Coronary artery (tissue), 2 donors: Measurements from ENCODE around the gene TFAP2B.

ENCODE experiments used
- DNase-seq: peaks from one replicate; pipeline ENCODE4 v3.0.0-alpha.2; 2017; ENCODE audit warnings: low spot score
- H3K27ac ChIP-seq, 2 donors: fragments of 200-600 bp; sonication (generic); one replicate each; pipeline ENCODE4 v1.5.1; 2016 to 2019
- H3K4me3 ChIP-seq: fragments of 200-600 bp; sonication (generic); 2 replicates; pipeline ENCODE4 v1.5.1; 2016; ENCODE audit warnings: mild to moderate bottlenecking, moderate library complexity
- TF ChIP-seq, protein P1 (sequence below): fragments of 200-600 bp; sonication (generic); IDR thresholded peaks from one replicate; pipeline ENCODE4 v1.5.1; 2019; ENCODE audit warnings: antibody characterized with exemption

The TFAP2B gene

DNA sequence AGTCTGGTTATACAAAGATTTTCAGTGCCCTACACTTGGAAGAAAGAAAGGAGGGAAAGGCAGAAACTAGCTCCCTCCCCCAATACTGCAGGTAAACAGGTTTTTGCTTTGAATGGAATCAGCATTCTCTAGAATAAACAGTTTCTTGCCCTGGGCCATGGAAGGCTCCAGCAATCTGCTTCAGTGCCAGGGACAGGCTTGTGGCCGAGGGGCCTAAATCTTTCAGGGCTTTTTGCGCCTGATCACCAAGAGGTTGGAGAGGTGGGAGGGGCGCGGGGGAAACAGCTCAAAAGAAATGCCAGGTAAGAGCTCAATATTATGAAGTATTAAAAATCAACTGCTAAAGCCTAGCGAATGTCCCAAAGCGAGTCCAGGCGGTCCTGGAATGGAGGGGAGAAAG is 23.8 kb downstream of the TFAP2B start:
- TF ChIP-seq, protein P1, sequence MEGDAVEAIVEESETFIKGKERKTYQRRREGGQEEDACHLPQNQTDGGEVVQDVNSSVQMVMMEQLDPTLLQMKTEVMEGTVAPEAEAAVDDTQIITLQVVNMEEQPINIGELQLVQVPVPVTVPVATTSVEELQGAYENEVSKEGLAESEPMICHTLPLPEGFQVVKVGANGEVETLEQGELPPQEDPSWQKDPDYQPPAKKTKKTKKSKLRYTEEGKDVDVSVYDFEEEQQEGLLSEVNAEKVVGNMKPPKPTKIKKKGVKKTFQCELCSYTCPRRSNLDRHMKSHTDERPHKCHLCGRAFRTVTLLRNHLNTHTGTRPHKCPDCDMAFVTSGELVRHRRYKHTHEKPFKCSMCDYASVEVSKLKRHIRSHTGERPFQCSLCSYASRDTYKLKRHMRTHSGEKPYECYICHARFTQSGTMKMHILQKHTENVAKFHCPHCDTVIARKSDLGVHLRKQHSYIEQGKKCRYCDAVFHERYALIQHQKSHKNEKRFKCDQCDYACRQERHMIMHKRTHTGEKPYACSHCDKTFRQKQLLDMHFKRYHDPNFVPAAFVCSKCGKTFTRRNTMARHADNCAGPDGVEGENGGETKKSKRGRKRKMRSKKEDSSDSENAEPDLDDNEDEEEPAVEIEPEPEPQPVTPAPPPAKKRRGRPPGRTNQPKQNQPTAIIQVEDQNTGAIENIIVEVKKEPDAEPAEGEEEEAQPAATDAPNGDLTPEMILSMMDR, result no peak
- Histone ChIP-seq H3K27ac (no peak overlapping the region), H3K4me3 (no peak overlapping the region)
- no peak for DNase-seq

DNA sequence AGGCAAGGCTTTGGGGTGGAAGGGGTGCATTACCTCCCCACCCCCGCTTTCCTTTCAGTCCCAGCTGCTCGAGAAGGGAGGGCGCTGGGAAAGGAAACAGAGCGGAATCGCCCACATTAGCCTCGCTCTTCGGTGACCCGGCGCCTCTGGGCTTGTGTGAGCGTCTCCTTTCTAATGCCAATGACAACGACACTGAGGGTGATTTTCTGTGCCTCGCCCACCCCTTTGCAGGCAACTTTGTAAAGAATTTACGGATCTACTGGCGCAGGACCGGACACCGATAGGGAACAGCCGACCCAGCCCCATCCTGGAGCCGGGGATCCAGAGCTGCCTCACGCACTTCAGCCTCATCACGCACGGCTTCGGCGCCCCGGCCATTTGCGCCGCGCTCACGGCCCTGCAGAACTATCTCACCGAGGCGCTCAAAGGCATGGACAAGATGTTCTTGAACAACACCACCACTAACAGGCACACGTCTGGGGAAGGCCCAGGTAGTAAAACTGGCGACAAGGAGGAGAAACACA is 24.3 kb downstream of the TFAP2B start:
- TF ChIP-seq, protein P1, result no peak
- Histone ChIP-seq H3K27ac (no peak overlapping the region), H3K4me3 (no peak overlapping the region)
- DNase-seq, result no peak

DNA sequence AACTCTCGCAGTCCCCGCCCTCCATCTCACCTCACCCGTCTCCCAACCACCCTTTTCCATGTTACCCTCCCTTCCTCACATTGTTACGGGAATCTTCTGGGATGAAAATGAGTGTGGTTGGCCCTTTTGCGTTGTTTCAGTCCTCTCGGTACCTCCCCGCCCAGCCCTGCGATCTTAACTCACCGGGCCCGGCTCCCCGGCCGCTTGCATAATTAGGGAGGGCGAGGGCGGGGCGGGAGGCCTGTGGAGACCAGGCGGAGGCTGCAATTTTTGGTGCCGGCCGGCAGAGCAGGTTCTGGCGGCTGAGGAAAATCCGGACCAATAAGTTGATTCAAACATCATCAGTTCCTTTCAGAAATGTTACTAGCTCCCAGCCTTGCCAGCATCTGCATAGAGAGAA is 25.2 kb downstream of the TFAP2B start:
- H3K27ac ChIP-seq, result no peak overlapping the region
- TF ChIP-seq, protein P1, result no peak
- no peak for DNase-seq
- no peak overlapping the region for H3K4me3 ChIP-seq

DNA sequence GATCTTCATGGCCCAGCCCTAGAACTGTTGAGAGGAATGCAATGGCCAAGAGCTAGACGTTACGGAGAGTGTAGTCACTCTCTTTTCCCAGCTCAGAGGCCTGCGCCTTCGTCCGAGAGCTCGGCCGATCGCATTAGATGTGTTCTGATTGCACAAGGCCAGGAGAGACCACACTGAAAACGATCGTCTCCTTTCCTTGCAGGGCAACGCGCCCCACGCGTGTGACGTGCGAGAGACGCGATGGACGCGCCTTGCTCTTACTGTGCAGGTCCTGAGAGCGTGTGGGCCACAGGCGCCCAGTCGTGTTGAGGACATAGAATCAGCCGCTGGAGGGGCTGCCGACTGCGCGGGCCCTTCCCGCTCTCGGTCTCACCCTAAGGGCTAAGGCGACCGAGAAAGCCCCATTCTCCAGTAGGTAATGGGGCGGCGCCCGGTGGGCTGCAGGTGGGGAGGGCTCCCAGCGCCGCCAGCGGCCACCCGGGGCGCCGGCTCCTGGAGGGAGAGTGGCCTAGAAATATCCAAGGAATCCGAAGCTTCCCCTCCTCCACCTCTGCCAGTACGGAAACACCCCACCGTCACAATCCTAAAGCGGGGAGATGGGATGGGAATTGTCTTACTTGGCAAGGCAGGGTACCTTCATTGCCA is 26.9 kb downstream of the TFAP2B start:
- TF ChIP-seq, protein P1, result no peak

DNA sequence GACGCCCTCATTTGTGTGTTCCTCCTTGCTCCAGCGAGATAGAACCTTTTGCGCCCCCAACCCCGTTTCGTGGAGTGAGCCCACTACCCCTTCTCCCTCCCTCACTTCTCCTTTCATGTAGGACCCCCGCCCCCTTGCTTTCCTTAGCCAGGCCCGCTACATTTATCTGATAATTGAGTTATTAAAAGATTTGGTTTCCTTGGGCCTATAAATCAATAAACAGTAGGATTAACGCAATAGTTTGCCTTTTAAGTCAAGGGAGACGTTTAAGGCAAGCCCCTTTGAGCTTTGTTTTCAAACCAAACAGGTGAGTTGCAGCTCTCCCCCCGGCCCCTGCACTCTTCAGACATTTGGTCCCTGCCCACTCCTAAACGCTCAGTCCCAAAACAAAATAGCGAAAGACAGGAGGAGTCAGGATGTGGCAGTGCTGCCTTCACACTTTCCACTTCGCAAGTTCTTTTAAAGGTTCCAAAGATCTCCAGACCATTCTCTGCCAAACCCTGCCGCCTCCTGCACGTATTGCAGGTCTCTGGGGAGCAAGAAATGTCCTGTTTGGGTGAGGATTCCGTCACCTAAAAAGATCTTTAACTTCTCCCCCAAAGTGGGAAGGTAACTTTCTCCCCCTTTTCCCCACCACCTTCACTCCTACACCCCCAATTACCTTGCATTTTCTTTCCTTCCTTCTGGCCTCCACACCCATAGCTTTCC is 27.6 kb downstream of the TFAP2B start:
- H3K4me3 ChIP-seq, result no peak overlapping the region
- no peak for DNase-seq
- TF ChIP-seq, protein P1, result no peak
- H3K27ac ChIP-seq, result no peak overlapping the region

More for the DNA sequence above, 26.9 kb downstream of the TFAP2B start:
- DNase-seq, result no peak
- H3K4me3 ChIP-seq, result no peak overlapping the region
- H3K27ac ChIP-seq, result no peak overlapping the region

DNA sequence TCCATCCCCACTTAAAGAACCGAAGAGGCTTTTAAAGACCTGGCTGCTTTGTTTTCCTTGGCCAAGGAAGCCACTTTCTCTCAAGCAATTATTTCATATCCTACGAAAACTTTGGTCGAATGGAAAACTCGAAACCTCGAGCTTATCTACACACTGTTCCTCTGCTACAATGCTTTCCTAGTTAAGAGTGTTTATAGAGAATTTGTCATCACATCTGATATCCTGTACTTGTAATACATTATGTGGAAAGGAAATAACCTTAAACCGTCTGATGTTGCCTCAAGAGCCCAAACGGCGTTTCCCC is 28.1 kb downstream of the TFAP2B start:
- TF ChIP-seq, protein P1, result no peak
- no peak for DNase-seq
- Histone ChIP-seq H3K4me3 (no peak overlapping the region), H3K27ac (no peak overlapping the region)
